OCI-LY7 (cell line): ENCODE data around the gene EIF3C.
"Not testable (repeated sequence)": the region's sequence is repeated elsewhere in the genome, so short reads cannot be mapped to it uniquely, and the experiment has no call there.

Experiments
- EZH2phosphoT487 ChIP-seq: fragments of 200-600 bp; sonication (generic); IDR thresholded peaks from 2 replicates; pipeline ENCODE4 v1.6.1; 2018; ENCODE audit warnings: low read depth, borderline replicate concordance, mild to moderate bottlenecking, mixed run types, antibody characterized with exemption, low read length, moderate library complexity, mixed read lengths
- TF ChIP-seq, protein P1 (sequence below): fragments of 200-600 bp; sonication (generic); conservative IDR thresholded peaks from 2 replicates; pipeline ENCODE4 v1.5.1; 2014; ENCODE audit warnings: mild to moderate bottlenecking, antibody characterized with exemption, low read length, moderate library complexity, mixed read lengths

DNA sequence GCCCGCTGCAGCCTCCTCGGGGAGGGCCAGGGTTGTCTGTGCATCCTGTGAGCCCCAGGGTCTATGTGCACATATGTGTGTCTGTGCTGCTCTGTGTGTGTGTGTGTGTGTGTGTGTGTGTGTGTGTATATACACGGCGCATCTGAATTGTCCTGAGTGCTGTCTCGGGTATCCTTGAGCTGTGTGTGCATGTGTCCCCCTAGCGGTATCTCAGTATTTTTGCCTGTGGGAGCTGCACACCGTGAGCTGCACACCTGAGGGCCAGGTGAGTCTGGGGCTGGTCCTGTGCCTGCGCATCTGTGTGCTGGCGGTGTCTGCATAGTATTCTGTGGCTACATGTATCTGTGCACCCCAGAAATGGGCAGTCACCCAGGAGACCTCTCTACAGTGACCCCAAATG, 28.5 kb downstream of the EIF3C start:
- TF ChIP-seq, protein P1, sequence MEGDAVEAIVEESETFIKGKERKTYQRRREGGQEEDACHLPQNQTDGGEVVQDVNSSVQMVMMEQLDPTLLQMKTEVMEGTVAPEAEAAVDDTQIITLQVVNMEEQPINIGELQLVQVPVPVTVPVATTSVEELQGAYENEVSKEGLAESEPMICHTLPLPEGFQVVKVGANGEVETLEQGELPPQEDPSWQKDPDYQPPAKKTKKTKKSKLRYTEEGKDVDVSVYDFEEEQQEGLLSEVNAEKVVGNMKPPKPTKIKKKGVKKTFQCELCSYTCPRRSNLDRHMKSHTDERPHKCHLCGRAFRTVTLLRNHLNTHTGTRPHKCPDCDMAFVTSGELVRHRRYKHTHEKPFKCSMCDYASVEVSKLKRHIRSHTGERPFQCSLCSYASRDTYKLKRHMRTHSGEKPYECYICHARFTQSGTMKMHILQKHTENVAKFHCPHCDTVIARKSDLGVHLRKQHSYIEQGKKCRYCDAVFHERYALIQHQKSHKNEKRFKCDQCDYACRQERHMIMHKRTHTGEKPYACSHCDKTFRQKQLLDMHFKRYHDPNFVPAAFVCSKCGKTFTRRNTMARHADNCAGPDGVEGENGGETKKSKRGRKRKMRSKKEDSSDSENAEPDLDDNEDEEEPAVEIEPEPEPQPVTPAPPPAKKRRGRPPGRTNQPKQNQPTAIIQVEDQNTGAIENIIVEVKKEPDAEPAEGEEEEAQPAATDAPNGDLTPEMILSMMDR, result not testable (repeated sequence)
- not testable (repeated sequence) for TF ChIP-seq EZH2phosphoT487
